NCI-H1105 treated with DMSO at 0.1 percent for 48 hours (cell line): ENCODE results near the gene STH.
"Not testable (repeated sequence)": the region's sequence is repeated elsewhere in the genome, so short reads cannot be mapped to it uniquely, and the experiment has no call there.

Source experiments
- DNase-seq: peaks from one replicate; lab custom pipeline; 2025; lab: John Stamatoyannopoulos, UW

The STH gene, protein sequence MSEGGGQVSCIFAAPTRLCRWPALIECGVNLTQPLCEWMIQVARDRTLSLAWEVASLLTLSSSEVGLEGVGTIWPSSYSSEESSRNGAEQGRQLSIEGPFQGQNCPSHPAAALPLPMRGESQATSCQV

DNA sequence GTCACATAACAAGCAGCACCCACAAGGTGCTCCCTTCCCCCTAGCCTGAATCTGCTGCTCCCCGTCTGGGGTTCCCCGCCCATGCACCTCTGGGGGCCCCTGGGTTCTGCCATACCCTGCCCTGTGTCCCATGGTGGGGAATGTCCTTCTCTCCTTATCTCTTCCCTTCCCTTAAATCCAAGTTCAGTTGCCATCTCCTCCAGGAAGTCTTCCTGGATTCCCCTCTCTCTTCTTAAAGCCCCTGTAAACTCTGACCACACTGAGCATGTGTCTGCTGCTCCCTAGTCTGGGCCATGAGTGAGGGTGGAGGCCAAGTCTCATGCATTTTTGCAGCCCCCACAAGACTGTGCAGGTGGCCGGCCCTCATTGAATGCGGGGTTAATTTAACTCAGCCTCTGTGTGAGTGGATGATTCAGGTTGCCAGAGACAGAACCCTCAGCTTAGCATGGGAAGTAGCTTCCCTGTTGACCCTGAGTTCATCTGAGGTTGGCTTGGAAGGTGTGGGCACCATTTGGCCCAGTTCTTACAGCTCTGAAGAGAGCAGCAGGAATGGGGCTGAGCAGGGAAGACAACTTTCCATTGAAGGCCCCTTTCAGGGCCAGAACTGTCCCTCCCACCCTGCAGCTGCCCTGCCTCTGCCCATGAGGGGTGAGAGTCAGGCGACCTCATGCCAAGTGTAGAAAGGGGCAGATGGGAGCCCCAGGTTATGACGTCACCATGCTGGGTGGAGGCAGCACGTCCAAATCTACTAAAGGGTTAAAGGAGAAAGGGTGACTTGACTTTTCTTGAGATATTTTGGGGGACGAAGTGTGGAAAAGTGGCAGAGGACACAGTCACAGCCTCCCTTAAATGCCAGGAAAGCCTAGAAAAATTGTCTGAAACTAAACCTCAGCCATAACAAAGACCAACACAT lies at the start of gene STH:
STH (plus strand) TSS at position 264 of the 913 bp plus-strand sequence; CDS start at position 294, 30 bp downstream.
- DNase-seq = no peak

DNA sequence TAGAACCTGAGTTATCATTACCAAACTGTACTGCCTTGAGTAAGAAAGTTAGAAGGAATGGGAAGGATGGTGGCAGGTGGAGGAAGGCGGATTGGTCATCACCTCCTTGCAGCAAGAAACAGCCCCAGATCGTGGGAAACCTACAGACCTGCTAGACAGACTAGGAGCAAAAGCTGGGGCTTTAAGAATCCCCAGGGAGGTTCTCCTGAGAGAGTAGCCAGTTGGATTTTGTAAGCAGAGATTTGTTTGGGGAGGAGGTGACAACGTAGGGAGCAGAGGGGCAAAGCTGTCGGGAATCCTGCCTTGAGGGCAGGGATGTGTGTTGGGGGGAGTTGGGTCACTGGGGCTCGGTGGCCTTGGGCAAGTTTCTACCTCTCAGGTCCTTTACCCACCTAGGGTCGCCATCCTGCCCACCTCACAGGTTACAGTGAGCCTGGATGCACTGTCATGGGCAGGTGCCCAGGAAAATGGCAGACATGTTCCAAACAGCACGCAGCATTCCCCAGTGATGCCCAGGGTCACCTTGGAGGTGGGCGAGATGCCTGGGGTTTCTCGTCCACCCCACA lies 49.2 kb upstream of the STH start:
- DNase-seq = no peak

GRCh38 chr17:45950888-45951287 lies 48.2 kb upstream of the STH start:
- DNase-seq = no peak

DNA sequence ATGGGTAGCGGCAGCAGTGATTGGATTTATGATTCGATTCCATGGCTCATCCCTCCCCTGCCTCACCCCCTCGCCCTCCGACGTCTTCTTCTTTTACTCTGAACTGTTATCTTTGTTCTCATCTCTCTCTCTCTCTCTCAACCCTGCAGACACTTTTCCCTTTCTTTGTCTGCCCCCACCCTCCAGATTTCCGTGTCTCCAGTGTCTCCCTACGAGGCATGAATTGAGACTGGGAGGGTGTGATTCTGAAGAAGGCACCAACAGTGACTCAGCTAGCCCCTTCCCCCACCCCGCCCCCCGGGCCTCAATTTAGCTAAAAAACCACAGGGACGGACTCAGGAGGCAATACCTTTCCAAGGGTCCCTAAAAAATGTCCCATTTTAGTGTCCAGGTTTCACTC lies 47.6 kb upstream of the STH start:
- no peak for DNase-seq

- no peak for DNase-seq
These were observed 47.1 kb upstream of the STH start for GRCh38 chr17:45951941-45952340.

DNA sequence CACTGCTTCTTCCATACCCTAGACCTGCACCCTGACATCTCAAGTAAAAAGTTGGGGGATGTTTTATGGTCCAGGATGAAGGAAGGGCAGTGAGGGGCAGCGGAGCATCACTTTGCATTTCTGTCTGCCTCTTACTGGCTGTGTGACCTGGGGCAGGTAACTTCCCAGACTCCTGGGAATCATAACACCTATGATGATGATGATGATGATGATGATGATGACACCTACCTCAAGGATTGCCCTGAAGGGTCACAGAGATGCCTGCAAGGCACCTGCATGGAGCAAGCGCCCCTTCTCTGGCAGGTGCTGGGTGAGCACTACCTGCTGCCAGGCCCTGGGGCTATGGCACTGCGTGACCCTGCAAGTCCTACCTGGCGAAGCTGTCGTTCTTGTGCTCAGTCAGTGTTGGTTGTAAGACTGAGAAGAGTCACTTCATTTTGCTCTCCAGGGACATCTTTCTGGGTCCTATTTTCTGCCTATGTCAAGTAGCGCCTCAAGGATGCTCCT lies 46.2 kb upstream of the STH start:
- no peak for DNase-seq

- no peak for DNase-seq
These were observed 45.5 kb upstream of the STH start for GRCh38 chr17:45953561-45953960.

DNA sequence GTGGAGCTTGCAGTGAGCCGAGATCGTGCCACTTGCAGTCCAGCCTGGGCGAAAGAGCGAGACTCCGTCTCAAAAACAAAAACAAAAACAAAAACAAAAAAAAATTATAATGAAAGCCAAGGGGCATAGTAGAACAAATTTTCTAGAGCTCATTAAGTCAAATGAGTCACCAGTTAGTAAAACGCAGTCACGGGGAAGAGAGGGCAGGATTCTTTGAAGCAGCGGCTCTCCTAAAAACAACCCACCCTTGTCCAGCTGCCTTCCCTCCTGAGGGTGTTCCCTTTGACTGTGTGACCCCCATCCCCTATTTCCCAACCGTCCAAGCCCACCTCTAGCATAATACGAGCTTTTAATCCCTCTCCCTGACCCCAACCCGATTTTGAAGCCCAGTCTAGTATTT lies 44.1 kb upstream of the STH start:
- no peak for DNase-seq

DNA sequence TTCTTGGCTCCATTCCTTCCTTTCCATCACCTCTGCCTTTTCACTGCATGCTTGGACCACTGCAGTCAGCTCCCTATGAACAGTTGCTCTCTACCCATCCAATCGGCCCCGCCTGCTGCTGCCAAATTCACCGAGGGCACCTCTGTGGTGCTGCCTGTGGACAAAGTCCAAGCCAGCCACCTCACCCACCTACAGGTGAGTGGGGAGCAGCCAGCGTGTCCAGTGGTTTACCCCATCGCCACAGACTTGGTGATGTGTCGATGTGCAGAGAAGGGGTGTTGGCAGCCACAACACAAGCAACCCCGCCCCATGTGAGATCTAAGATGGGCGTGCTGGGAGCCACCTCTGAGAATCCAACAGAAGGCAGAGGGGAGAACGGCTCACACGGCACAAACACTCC lies 43.7 kb upstream of the STH start:
- no peak for DNase-seq

DNA sequence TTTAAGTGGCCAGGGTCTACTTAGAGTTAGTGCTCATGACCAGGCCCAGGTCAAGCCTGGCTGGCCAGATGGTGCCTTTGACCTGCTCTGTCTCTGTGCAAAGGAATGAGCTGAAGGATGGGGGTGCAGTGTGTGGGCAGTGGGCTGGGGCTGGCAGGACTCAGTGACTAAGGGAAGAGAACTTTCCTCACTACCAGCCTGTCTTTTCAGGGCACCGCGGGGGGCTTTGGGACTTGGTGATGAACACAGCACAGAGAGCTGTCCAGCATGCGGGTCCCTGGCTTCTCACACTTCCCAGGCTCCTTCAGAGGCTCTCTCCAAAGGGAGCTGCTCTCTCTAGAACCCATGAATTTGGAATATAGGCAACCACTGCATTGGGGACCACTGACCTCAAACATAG lies 43.0 kb upstream of the STH start:
- no peak for DNase-seq

DNA sequence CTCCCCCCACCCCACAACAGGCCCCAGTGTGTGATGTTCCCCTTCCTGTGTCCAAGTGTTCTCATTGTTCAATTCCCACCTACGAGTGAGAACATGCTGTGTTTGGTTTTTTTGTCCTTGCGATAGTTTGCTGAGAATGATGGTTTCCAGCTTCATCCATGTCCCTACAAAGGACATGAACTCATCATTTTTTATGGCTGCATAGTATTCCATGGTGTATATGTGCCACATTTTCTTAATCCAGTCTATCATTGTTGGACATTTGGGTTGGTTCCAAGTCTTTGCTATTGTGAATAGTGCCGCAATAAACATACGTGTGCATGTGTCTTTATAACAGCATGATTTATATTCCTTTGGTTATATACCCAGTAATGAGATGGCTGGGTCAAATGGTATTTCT lies 42.3 kb upstream of the STH start:
- DNase-seq = not testable (repeated sequence)

DNA sequence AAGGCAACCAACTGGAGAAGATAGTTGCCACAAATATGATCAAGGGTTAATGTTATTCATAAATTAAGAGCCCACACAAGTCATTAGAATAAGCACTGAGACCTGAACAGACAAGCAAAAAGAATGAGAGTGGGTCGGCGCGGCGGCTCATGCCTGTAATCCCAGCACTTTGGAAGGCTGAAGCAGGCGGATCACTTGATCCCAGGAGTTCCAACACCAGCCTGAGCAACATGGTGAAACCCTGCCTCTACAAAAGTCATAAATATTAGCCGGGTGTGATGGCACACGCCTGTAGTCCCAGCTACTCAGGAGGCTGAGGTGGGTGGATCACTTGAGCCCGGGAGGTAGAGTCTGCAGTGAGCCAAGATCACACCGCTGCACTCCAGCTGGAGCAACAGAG lies 40.7 kb upstream of the STH start:
- no peak for DNase-seq

DNA sequence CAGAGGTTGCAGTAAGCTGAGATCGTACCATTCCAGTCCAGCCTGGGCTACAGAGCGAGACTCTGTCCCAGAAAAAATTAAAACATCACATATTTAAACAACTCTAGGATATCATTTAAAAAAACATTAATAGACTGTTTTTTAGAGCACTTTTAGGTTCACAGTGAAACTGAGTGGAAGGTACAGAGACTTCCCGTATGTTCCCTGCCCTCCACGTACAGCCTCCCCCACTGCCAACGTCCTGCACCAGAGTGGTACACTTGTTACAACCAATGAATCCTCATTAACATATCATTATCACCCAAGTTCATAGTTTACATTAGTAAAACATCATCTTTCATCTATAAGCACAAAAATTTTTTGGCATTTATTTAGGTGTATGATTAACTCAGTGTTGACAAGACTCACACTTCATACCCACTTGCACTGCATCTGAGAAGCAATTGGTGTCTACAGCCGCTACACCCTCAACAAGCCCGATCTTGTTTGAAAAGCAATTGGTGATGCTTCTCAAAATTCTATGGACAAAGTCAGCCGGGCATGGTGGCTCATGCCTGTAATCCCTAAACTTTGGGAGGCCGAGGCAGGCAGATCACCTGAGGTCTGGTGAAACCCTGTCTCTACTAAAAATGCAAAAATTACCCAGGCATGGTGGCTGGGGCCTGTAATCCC lies 39.9 kb upstream of the STH start:
- peak; percentile 3 for DNase-seq

- no peak for DNase-seq
These were observed 38.7 kb upstream of the STH start for GRCh38 chr17:45960311-45960710.

GRCh38 chr17:45961206-45961605 lies 37.8 kb upstream of the STH start:
- no peak for DNase-seq

DNA sequence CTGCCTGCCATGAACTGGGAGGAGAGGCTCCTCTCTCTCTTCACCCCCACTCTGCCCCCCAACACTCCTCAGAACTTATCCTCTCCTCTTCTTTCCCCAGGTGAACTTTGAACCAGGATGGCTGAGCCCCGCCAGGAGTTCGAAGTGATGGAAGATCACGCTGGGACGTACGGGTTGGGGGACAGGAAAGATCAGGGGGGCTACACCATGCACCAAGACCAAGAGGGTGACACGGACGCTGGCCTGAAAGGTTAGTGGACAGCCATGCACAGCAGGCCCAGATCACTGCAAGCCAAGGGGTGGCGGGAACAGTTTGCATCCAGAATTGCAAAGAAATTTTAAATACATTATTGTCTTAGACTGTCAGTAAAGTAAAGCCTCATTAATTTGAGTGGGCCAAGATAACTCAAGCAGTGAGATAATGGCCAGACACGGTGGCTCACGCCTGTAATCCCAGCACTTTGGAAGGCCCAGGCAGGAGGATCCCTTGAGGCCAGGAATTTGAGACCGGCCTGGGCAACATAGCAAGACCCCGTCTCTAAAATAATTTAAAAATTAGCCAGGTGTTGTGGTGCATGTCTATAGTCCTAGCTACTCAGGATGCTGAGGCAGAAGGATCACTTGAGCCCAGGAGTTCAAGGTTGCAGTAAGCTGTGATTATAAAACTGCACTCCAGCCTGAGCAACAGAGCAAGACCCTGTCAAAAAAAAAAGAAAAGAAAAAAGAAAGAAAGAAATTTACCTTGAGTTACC lies 36.7 kb upstream of the STH start:
- no peak for DNase-seq

DNA sequence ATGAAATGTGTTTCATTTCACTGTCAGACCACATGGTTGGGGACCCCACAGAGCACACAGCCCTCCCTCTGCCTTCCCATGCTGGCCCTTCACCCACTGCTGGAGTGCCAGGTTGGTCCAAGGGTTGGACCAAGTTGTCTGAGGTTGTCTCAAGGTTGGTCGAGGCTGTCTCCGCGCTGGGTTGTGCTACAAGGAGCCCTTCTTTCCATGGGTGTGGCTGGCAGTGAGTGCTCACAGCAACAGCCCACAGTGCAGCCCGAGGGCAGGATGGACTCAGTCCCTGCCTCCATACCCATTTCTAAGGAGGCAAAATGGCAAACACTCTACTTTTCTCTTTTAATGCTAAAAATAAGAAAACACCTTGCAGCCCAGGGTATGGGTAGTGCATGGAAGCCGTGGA lies 35.8 kb upstream of the STH start:
- DNase-seq = no peak

DNA sequence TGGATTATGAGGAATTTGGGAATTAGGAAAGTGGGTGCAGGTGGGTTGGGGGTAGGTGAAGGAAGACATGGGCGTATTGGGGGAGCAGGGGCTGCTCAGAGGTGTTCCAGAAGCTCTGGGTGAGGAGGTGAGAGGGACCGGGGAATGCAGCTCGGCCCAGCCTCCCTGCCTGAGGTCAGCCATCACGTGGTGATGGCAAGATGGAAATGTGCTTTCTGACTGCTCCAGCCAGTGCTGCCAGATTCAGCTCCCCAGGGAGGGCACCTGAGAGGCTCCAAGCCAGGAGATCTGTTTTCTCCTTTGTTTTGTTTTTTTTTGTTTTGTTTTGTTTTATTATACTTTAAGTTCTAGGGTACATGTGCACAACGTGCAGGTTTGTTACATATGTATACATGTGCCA lies 35.2 kb upstream of the STH start:
- no peak for DNase-seq

- DNase-seq = no peak
These were observed 34.4 kb upstream of the STH start for GRCh38 chr17:45964634-45965033.

- no peak for DNase-seq
These were observed 33.2 kb upstream of the STH start for GRCh38 chr17:45965812-45966211.

- DNase-seq = no peak
These were observed 32.3 kb upstream of the STH start for GRCh38 chr17:45966606-45967280.
